IMR-90 (cell line): ENCODE results near the gene C1QL2.

Source experiments
- CHD1 ChIP-seq: IDR thresholded peaks from 2 replicates; pipeline ENCODE4 v1.6.1; 2012; ENCODE audit warnings: low read depth, low read length, improper control_type of control experiment
- CTCF ChIP-seq: conservative IDR thresholded peaks from 2 replicates; pipeline ENCODE4 v1.5.1; 2012; ENCODE audit warnings: mild to moderate bottlenecking, low read depth, low read length, improper control_type of control experiment
- MAFK ChIP-seq: IDR thresholded peaks from 2 replicates; pipeline ENCODE4 v1.6.1; 2012; ENCODE audit warnings: low read depth, low read length, improper control_type of control experiment
- MAZ ChIP-seq: IDR thresholded peaks from 2 replicates; pipeline ENCODE4 v1.6.1; 2012; ENCODE audit warnings: low read depth, mild to moderate bottlenecking, low read length, improper control_type of control experiment, moderate library complexity, borderline replicate concordance
- POLR2A ChIP-seq: IDR thresholded peaks from 2 replicates; pipeline ENCODE4 v1.6.1; 2012; ENCODE audit warnings: mild to moderate bottlenecking, low read depth, low read length
- RAD21 ChIP-seq: IDR thresholded peaks from 2 replicates; pipeline ENCODE4 v1.6.1; 2012; ENCODE audit warnings: low read length, improper control_type of control experiment

GRCh38 chr2:119190321-119191111 lies 32.0 kb upstream of the C1QL2 start:
- no peak for TF ChIP-seq CTCF
- TF ChIP-seq MAZ = no peak
- TF ChIP-seq POLR2A = no peak
- TF ChIP-seq RAD21 = no peak
- TF ChIP-seq MAFK = no peak
- TF ChIP-seq CHD1 = no peak
